VCaP (cell line): Measurements from ENCODE around the gene EPHB2.

Experiments
- H3K27ac ChIP-seq: fragments of 450-650 bp; 2 replicates; pipeline ENCODE4 v1.5.1; 2017
- TF ChIP-seq, protein P1 (sequence below): fragments of 450-650 bp; conservative IDR thresholded peaks from 2 replicates; pipeline ENCODE4 v1.5.1; 2017; ENCODE audit warnings: mild to moderate bottlenecking, moderate library complexity

EPHB2 gene

DNA sequence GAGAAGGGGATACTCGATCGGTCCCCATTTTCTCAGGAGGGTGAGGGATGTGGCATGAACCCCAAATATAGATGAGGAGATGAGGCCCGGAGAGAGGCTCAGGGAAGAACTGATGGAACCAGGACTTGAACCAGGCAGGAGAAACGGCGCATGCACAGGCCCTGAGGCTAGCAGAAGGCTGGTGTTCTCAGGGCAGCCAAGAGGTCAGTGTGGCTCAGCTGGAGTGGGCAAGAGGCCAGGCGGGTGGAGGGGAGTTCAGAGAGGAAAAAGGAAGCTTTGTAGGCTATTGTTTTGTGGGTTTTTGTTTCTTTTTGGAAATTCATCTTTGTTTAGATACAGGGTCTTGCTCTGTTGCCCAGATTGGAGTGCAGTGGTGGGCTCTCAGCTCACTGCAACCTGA lies 140.0 kb downstream of the EPHB2 start:
- TF ChIP-seq, protein P1, sequence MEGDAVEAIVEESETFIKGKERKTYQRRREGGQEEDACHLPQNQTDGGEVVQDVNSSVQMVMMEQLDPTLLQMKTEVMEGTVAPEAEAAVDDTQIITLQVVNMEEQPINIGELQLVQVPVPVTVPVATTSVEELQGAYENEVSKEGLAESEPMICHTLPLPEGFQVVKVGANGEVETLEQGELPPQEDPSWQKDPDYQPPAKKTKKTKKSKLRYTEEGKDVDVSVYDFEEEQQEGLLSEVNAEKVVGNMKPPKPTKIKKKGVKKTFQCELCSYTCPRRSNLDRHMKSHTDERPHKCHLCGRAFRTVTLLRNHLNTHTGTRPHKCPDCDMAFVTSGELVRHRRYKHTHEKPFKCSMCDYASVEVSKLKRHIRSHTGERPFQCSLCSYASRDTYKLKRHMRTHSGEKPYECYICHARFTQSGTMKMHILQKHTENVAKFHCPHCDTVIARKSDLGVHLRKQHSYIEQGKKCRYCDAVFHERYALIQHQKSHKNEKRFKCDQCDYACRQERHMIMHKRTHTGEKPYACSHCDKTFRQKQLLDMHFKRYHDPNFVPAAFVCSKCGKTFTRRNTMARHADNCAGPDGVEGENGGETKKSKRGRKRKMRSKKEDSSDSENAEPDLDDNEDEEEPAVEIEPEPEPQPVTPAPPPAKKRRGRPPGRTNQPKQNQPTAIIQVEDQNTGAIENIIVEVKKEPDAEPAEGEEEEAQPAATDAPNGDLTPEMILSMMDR, result no peak
- H3K27ac ChIP-seq, result no peak overlapping the region

DNA sequence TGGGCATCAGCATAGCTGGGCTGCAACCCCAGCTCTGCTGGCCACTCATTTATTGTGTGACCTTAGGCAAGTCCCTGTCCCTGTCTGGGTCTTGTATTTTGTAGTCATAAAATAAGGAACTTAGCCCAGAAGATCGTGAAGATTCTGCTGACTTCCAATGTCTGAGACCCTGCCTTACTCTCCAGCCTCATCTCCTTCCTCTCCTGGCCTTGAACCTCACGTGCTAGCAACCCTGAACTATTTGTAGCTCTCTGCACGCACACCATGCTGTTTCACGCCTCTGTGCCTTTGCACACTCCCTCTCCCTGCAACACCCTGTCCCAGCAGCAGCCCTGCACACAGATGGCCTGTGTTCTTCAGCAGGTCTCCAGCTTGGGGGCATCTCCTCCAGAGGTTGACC lies 140.9 kb downstream of the EPHB2 start:
- H3K27ac ChIP-seq, result no peak overlapping the region
- TF ChIP-seq, protein P1, result no peak

DNA sequence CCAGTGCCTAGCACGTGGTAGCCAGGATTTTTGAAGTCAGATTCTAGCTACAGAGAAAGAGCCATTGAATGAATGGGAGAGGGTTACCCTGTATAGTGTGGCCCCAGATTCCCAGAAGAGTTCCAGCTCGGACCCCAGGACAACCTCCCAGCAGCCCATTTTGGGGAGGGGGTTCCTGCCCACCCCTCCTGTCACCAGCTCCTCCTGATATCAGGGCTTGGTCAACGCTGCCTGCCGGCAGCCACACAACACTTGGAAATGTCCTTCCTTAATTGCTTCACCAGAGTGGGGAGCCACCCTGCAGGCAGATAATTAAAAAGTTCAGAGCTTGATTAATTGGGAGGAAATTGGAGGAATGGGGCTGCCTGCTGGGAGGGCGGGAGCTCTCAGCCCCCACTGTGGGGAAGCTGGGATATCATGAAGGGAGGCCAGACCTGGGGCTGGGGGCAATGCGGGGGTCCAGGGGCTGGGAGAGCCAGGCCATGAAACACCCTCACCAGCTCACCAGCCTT lies 141.6 kb downstream of the EPHB2 start:
- TF ChIP-seq, protein P1, result no peak
- H3K27ac ChIP-seq, result no peak overlapping the region

DNA sequence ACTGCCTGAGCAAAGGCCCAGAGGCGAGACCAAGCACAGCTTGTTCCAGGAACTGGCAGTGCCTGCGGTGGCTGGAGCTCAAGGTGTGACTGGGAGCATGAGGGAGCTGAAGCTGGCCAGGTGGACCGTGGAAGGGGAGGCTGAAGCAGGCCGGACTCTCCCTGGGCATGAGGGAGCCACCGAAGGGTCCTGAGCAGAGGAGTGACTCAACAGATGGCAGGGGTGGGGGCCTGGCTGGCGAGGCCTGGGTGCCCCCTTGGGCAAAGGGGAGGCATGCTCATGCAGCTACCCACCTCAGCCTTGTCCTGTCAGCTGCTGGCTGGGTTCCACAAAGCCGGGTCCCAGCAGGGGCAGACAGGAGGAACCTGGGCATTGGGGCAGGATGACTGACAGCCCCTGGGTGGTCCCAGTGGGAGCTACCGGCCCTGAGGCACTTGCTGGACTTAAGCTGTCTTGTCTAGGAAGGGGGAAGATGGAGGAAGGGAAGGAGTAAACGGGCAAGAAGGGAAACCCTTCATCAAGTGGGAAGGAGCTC lies 143.1 kb downstream of the EPHB2 start:
- TF ChIP-seq, protein P1, result no peak
- H3K27ac ChIP-seq, result no peak overlapping the region

DNA sequence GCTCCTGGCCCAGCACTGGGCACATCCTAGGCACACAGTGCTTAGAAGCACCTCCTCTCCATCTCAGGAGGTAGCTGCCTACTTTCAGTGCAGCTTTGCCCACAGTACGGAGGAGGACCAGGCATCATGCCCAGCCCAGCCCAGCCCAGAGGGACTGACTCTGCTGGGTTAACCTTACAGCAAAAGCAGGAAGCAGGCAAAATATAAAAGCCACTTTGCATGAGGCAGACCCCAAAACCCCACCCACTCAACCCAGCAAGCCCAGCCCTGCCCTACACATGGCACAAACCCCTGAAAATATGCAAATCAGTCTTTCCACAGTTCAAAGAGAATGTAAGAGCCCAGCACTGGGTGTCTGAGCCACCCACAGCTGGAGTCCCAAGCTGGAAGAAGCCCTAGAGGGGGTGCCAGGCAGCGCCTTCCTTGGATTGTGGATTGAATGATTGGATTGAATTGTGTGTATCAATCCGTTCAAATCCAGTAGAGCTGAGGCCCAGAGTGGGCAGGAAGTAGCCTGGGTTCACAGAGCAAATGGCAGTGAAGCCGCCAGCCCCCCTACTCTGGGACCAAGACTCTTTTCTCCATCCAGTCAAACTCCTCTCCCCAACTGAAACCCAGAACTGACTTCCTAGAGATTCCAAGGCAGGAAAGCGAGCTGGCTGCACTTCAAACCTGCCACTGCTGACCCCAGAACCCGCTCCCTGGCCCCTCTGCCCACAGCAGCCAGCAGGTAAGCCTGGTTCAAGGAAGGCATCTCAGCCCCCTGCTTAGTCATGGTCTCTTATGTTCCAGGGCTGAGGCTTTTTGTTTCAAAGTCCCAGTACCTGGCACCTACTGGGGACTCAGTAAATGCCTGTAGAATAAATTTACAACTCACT lies 144.3 kb downstream of the EPHB2 start:
- no peak overlapping the region for H3K27ac ChIP-seq
- TF ChIP-seq, protein P1, result no peak

DNA sequence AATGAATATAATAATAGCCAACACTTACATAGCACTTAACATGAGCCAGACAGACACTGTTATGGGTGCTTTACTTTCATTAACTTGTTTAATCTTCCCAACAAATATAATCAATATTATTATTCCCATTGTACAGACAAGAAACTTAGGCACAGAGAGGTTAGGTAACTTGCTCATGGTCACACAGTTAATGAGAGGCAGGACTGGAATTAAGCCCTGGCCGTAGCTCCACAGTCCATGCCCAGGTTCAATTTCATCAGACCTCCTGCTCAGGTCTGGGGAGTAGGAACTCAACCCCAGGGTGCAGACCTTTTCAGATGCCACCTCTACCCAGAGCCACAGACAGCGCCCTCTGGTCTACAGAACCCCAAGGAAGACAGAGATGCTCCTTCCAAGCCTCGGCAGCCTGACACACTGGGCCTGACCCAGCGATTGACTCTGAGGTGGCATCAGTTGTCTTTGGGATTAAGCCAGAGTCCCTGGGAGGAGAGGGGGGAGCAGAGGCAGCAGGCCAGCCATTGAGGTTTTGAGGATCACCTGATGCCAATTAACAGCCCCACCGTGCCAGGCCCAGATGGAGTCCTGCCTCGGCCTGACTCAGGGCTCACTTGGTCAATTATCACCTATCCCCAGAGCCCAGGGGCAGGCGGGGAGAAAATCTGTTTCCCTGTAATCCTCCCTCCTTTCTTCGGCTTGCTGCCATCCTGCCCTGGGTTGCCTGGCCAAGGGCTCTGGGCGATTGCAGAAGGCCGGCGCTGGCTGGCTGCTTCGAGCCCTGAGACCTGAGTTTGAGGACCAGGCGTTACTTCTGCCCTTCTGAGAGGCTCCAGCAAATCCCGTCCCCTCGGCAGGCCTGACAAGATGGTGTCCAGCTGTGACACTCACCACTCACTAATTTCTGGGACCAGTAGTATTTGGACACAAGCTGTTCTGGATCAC lies 145.3 kb downstream of the EPHB2 start:
- TF ChIP-seq, protein P1, result no peak
- no peak overlapping the region for H3K27ac ChIP-seq

DNA sequence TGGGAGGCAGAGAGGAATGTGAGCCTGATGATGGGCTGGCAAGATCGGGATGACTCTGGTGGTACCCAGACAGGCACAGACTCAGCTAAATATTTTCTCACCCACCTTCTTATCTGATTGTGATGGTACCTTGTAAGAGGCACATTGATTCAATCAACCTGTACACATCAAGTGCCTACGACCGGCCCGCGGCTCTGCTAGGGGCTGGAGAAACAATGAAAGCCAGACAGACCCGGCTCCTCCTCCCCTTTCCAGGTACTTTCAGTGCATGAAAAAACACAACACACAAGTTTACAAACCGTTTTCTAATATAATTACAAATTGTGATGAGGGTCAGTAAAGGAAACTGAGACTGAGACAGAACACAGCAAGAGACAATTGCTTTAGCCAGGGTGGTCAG lies 147.0 kb downstream of the EPHB2 start:
- no peak overlapping the region for H3K27ac ChIP-seq
- TF ChIP-seq, protein P1, result no peak
